ENCODE results near the gene KIAA1549. TPM values are rescaled to one million over a fixed set of nuclear protein-coding genes. Genes with fewer than 3 reads are reported as not detected.

KIAA1549 gene
- total and polyA plus RNA-seq, 9 of the 15 experiments (the other 6 are each of a cell fraction or from before 2014, with no cell fraction given) = 0.01 to 0.29 (median 0.07) TPM

DNA sequence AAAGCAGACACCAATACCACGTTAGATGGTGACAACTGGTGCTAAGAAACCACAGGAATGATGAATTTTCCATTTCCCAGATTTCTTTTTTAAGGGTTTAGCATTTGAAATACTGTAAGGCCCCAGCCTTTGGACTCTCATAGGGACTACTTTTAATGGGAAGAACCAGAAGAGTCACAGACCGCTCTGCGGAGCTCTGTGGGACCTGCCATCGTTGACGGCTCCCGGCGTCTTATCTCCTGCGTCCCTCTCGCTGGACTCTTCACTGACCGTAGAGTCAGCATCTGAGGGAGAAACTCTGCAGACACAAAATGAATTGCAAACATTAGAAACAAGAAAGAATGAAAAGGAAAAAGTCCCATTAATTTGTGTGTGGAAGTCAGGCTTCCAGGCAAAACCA is 101.8 kb downstream of the KIAA1549 start:
- TF ChIP-seq SOX6 (IDR thresholded peaks at IDR 0.05) = no peak
- TF ChIP-seq, protein P1, sequence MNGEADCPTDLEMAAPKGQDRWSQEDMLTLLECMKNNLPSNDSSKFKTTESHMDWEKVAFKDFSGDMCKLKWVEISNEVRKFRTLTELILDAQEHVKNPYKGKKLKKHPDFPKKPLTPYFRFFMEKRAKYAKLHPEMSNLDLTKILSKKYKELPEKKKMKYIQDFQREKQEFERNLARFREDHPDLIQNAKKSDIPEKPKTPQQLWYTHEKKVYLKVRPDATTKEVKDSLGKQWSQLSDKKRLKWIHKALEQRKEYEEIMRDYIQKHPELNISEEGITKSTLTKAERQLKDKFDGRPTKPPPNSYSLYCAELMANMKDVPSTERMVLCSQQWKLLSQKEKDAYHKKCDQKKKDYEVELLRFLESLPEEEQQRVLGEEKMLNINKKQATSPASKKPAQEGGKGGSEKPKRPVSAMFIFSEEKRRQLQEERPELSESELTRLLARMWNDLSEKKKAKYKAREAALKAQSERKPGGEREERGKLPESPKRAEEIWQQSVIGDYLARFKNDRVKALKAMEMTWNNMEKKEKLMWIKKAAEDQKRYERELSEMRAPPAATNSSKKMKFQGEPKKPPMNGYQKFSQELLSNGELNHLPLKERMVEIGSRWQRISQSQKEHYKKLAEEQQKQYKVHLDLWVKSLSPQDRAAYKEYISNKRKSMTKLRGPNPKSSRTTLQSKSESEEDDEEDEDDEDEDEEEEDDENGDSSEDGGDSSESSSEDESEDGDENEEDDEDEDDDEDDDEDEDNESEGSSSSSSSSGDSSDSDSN (IDR thresholded peaks at IDR 0.05; ENCODE audit: borderline replicate concordance in 1 of 2, low read depth in 2 of 2, low read length in 2 of 2) = peak in 1 of 2 experiments; percentile 57; a peak in 1 of 4 replicates
- no peaks in the 10 kb centered on the region for H4K20me1 ChIP-seq (replicated peaks; ENCODE audit: control insufficient read depth, insufficient read depth, low read length)
- no peaks in the 10 kb centered on the region for H3K36me3 ChIP-seq (ENCODE audit: control insufficient read depth, insufficient read depth, low read length)
- peaks cover 32 to 44% of the 10 kb centered on the region in 2 experiments for H3K27me3 ChIP-seq (ENCODE audit: control insufficient read depth in 2 of 2, insufficient read depth in 2 of 2, low read length in 2 of 2)
- H3K4me1 ChIP-seq (replicated peaks in 1 of 2; ENCODE audit: control insufficient read depth in 2 of 2, insufficient read depth in 2 of 2, low read length in 2 of 2) = no peaks in the 10 kb centered on the region
- WGBS (ENCODE audit: insufficient coverage, low coverage, missing lambda C conversion rate) = 3% methylated on average over 10 of the region's 10 CpGs
- H2AFZ ChIP-seq (ENCODE audit: low read depth, low read length) = no peak overlapping the region
- intact Hi-C loops (cut with micrococcal nuclease) = no loop called here
- H3K9ac ChIP-seq (ENCODE audit: insufficient read depth in 1 of 2, low read depth in 2 of 2, low read length in 2 of 2) = no peak overlapping the region
- FAIRE-seq = no peak
- no peak overlapping the region for H3K27ac ChIP-seq (ENCODE audit: extremely low read depth, low read depth, low read length)
- POLR2A ChIA-PET = interaction anchor here (0.5 kb wide), 1 partner anchor 212 kb away, joined by 3 read pairs; no protein-coding TSS in a partner anchor
- CTCF ChIA-PET (ENCODE audit: low intra/inter-chr PET ratio) = no interaction called here
- H3K79me2 ChIP-seq (ENCODE audit: control insufficient read depth, insufficient read depth, low read length) = no peaks in the 10 kb centered on the region
- peak; percentile 63 for ATAC-seq
- in situ Hi-C loops (cut with MboI) = no loop called here
- no peak overlapping the region for H3K4me3 ChIP-seq
- H3K9me1 ChIP-seq (ENCODE audit: control insufficient read depth, insufficient read depth, low read length) = peaks cover 3% of the 10 kb centered on the region
- no peak overlapping the region for H3K4me2 ChIP-seq (ENCODE audit: insufficient read depth, low read length)
- DNase-seq (ENCODE audit: extremely low read depth in 1 of 4, low spot score in 3 of 4) = no peak
- BruUV-seq (replicated peaks) = no TSS peak
- H3K9me3 ChIP-seq (replicated peaks; ENCODE audit: control insufficient read depth, insufficient read depth, low read depth, low read length) = no peaks in the 10 kb centered on the region

DNA sequence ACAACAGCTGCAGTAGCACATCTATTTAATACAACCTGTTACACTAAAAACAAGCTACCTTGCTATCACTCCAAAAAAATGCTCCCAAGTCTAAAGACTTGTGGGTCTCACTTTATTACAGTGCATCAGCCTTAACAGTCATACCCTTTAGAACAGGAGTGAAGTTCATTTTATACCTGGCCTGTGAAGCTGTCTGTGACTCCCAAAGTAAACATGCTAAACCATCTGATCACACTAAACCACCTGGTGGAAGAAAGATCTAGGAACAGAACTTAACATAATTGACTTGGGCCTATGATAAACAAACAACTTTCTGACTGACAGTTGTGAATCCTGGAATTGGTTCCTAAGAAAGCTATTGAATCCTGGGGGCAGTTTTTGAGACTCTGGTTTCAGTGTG is 102.3 kb downstream of the KIAA1549 start:
- FAIRE-seq (no peak), DNase-seq (ENCODE audit: extremely low read depth in 1 of 4, low spot score in 3 of 4) (no peak), ATAC-seq (no peak)
- H3K79me2 ChIP-seq (ENCODE audit: control insufficient read depth, insufficient read depth, low read length) = no peaks in the 10 kb centered on the region
- H3K9ac ChIP-seq (ENCODE audit: insufficient read depth in 1 of 2, low read depth in 2 of 2, low read length in 2 of 2) = no peak overlapping the region
- H2AFZ ChIP-seq (ENCODE audit: low read depth, low read length) = no peak overlapping the region
- ChIA-PET POLR2A (interaction anchor here (0.5 kb wide), 1 partner anchor 213 kb away, joined by 3 read pairs; no protein-coding TSS in a partner anchor), CTCF (ENCODE audit: low intra/inter-chr PET ratio) (no interaction called here)
- intact Hi-C loops (cut with micrococcal nuclease) (no loop called here), in situ Hi-C loops (cut with MboI) (no loop called here)
- peaks cover 3% of the 10 kb centered on the region for H3K9me1 ChIP-seq (ENCODE audit: control insufficient read depth, insufficient read depth, low read length)
- no peaks in the 10 kb centered on the region for H3K4me1 ChIP-seq (replicated peaks in 1 of 2; ENCODE audit: control insufficient read depth in 2 of 2, insufficient read depth in 2 of 2, low read length in 2 of 2)
- H4K20me1 ChIP-seq (replicated peaks; ENCODE audit: control insufficient read depth, insufficient read depth, low read length) = no peaks in the 10 kb centered on the region
- no peak overlapping the region for H3K27ac ChIP-seq (ENCODE audit: extremely low read depth, low read depth, low read length)
- H3K9me3 ChIP-seq (replicated peaks; ENCODE audit: control insufficient read depth, insufficient read depth, low read depth, low read length) = no peaks in the 10 kb centered on the region
- no peaks in the 10 kb centered on the region for H3K36me3 ChIP-seq (ENCODE audit: control insufficient read depth, insufficient read depth, low read length)
- TF ChIP-seq FOXA3 (CRISPR knock-in tag; conservative IDR thresholded peaks at IDR 0.05 in 1 of 2, IDR thresholded peaks at IDR 0.05 in 1 of 2) = peak; percentile 43 to 72; a peak in 2 of 4 replicates
- TF ChIP-seq, protein P2, sequence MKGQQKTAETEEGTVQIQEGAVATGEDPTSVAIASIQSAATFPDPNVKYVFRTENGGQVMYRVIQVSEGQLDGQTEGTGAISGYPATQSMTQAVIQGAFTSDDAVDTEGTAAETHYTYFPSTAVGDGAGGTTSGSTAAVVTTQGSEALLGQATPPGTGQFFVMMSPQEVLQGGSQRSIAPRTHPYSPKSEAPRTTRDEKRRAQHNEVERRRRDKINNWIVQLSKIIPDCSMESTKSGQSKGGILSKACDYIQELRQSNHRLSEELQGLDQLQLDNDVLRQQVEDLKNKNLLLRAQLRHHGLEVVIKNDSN (CRISPR knock-in tag; IDR thresholded peaks at IDR 0.05) = no peak
- peaks cover 28 to 41% of the 10 kb centered on the region in 2 experiments for H3K27me3 ChIP-seq (ENCODE audit: control insufficient read depth in 2 of 2, insufficient read depth in 2 of 2, low read length in 2 of 2)
- H3K4me3 ChIP-seq = no peak overlapping the region
- BruUV-seq (replicated peaks) = no TSS peak
- no peak overlapping the region for H3K4me2 ChIP-seq (ENCODE audit: insufficient read depth, low read length)
